GM18873 (cell line): ENCODE data around the gene SHROOM3.

Source experiments
- ATAC-seq: cut with Tn5 transposase; IDR thresholded peaks from one replicate; pipeline ENCODE4 v1.9.1; 2021; ENCODE audit warnings: mild to moderate bottlenecking, moderate library complexity, moderate number of reproducible peaks; ENCODE audit not compliant: unreplicated experiment, low FRiP score

Gene SHROOM3

GRCh38 chr4:76535603-76536372 lies 100.8 kb downstream of the SHROOM3 start:
- ATAC-seq, result no peak

GRCh38 chr4:76536373-76536689 lies 101.3 kb downstream of the SHROOM3 start:
- no peak for ATAC-seq

- no peak for ATAC-seq
These were observed 103.3 kb downstream of the SHROOM3 start for GRCh38 chr4:76538296-76538695.

- ATAC-seq, result no peak
These were observed 105.0 kb downstream of the SHROOM3 start for GRCh38 chr4:76539979-76540378.

- ATAC-seq, result no peak
These were observed 105.5 kb downstream of the SHROOM3 start for GRCh38 chr4:76540486-76540885.

- no peak for ATAC-seq
These were observed 108.3 kb downstream of the SHROOM3 start for GRCh38 chr4:76543378-76543777.

- no peak for ATAC-seq
These were observed 109.7 kb downstream of the SHROOM3 start for GRCh38 chr4:76544725-76545124.

GRCh38 chr4:76545226-76545884 lies 110.3 kb downstream of the SHROOM3 start:
- no peak for ATAC-seq

GRCh38 chr4:76546327-76546726 lies 111.3 kb downstream of the SHROOM3 start:
- no peak for ATAC-seq

- no peak for ATAC-seq
These were observed 112.0 kb downstream of the SHROOM3 start for GRCh38 chr4:76546759-76547742.

GRCh38 chr4:76548704-76549103 lies 113.7 kb downstream of the SHROOM3 start:
- no peak for ATAC-seq

- no peak for ATAC-seq
These were observed 114.7 kb downstream of the SHROOM3 start for GRCh38 chr4:76549765-76550164.

GRCh38 chr4:76550966-76551780 lies 116.1 kb downstream of the SHROOM3 start:
- ATAC-seq, result no peak

- ATAC-seq, result no peak
These were observed 119.6 kb downstream of the SHROOM3 start for GRCh38 chr4:76554630-76555029.

- no peak for ATAC-seq
These were observed 121.4 kb downstream of the SHROOM3 start for GRCh38 chr4:76556452-76556851.

- ATAC-seq, result no peak
These were observed 123.6 kb downstream of the SHROOM3 start for GRCh38 chr4:76558396-76559235.

GRCh38 chr4:76559236-76560071 lies 124.4 kb downstream of the SHROOM3 start:
- no peak for ATAC-seq

- no peak for ATAC-seq
These were observed 127.1 kb downstream of the SHROOM3 start for GRCh38 chr4:76562161-76562560.
